ENCODE results near the gene LRRC7. TPM values are rescaled to one million over a fixed set of nuclear protein-coding genes. Genes with fewer than 3 reads are reported as not detected.
A peak's percentile ranks its signal among the peaks of the same experiment; 100 is the strongest.

LRRC7 gene
- total and polyA plus RNA-seq, 12 donors, result under 0.01 to 3.4 (median 0.32) TPM; not detected in 3

DNA sequence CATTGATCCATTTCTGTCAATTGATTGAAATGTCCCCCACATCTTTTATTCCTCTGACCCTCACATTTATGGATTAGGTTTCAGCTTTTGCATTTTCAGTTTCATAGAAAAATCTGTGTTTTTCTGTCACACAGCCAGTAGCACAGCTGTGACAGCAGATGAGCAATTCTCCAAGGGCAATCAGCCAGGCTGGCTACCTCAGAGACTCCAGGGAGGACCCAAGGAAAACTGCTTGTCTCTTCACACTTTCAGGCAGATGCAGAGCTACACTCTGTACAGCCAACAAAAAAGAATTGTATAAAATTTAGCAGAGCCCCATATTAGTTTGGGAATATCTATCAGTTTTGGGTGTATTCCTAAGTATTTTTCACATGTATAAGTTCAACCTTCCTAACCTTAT, 257.2 kb downstream of the LRRC7 start:
- intact Hi-C loops (cut with DNase I), result no loop called here

DNA sequence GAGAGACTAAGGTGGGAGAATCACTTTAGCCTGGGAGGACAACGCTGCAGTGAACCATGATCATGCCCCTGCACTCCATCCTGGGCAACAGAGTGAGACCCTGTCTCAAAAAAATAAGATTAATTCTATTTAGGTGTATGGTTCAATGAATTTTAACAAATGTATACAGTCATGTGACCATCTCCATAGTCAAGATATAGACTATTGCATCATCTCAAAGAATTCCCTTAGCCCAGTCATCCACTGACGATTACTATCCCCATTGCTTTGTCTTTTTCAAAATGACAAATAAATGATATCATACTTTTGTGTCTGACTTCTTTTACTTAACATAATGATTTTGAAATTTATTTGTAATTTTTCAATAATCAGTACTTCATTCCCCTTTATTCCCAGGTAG, 260.0 kb downstream of the LRRC7 start:
- 81 to 87% (median 85%) methylated on average over 2 of the region's 2 CpGs for WGBS, 4 donors
- DNase-seq, result no peak
- no peak overlapping the region for H3K4me3 ChIP-seq
- no peaks in the 10 kb centered on the region for H3K4me1 ChIP-seq (replicated peaks in 1 of 2)
- H3K27me3 ChIP-seq, result no peaks in the 10 kb centered on the region
- no peaks in the 10 kb centered on the region for H3K9me3 ChIP-seq (replicated peaks in 1 of 3)
- no peaks in the 10 kb centered on the region for H3K36me3 ChIP-seq (replicated peaks in 1 of 2)
- intact Hi-C loops (cut with DNase I), result no loop called here
- no peak for TF ChIP-seq POLR2A (IDR thresholded peaks at IDR 0.05)
- no peak overlapping the region for H3K27ac ChIP-seq

More for the DNA sequence above, 257.2 kb downstream of the LRRC7 start:
- Histone ChIP-seq H3K27me3 (no peaks in the 10 kb centered on the region), H3K27ac (no peak overlapping the region), H3K36me3 (replicated peaks in 1 of 2) (no peaks in the 10 kb centered on the region), H3K9me3 (replicated peaks in 1 of 3) (no peaks in the 10 kb centered on the region), H3K4me1 (replicated peaks in 1 of 2) (no peaks in the 10 kb centered on the region), H3K4me3 (no peak overlapping the region)
- DNase-seq, result peak in 4 of 7 donors; percentile 15 to 29 (median 18)
- TF ChIP-seq, protein P1, sequence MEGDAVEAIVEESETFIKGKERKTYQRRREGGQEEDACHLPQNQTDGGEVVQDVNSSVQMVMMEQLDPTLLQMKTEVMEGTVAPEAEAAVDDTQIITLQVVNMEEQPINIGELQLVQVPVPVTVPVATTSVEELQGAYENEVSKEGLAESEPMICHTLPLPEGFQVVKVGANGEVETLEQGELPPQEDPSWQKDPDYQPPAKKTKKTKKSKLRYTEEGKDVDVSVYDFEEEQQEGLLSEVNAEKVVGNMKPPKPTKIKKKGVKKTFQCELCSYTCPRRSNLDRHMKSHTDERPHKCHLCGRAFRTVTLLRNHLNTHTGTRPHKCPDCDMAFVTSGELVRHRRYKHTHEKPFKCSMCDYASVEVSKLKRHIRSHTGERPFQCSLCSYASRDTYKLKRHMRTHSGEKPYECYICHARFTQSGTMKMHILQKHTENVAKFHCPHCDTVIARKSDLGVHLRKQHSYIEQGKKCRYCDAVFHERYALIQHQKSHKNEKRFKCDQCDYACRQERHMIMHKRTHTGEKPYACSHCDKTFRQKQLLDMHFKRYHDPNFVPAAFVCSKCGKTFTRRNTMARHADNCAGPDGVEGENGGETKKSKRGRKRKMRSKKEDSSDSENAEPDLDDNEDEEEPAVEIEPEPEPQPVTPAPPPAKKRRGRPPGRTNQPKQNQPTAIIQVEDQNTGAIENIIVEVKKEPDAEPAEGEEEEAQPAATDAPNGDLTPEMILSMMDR (IDR thresholded peaks at IDR 0.05), result no peak
- TF ChIP-seq POLR2A (IDR thresholded peaks at IDR 0.05), result no peak

DNA sequence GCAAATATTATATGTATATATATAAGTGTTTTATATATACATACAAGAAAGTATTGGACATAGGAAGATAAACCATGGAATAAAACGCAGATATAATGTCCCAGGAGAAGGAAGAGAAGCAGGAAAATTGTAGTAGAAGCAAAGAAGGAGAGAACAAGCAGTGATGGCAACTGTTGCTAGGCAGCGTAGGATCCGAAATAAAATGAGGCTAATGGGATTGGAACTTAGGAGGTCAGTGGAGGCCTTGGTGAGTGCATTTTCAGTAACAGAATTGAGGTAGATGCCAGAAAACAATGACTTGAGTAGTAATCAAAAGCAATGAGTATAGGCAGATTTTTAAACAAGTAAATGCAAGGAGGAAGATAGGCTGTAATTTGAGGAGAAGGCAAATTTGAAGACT, 265.8 kb downstream of the LRRC7 start:
- 77 to 86% (median 82%) methylated on average over 3 of the region's 3 CpGs for WGBS, 4 donors
- Histone ChIP-seq H3K36me3 (replicated peaks in 1 of 2) (no peaks in the 10 kb centered on the region), H3K27ac (no peak overlapping the region), H3K4me1 (replicated peaks in 1 of 2) (no peaks in the 10 kb centered on the region), H3K4me3 (no peak overlapping the region), H3K9me3 (replicated peaks in 1 of 3) (no peaks in the 10 kb centered on the region), H3K27me3 (no peaks in the 10 kb centered on the region)
- intact Hi-C loops (cut with DNase I), result no loop called here
- no peak for DNase-seq
- TF ChIP-seq POLR2A (IDR thresholded peaks at IDR 0.05), result no peak
- TF ChIP-seq, protein P1 (IDR thresholded peaks at IDR 0.05), result no peak

DNA sequence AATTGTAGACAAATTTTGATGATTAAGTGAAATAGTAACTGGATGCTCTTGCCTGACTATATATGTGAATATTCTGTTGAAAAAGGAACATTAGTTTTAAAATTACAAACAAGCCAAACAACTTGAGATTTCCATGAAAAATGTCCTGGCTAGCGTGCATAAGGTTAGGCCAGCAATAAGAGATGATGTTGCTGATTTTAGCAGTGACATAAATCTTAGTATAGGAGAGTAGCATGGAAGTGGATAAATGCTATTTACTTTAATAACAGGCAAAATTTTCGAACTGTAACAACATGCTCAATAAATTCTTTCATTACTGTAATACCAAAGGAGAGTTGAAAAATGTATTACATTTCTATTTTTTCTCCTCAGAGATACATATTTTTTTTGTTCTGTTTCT, 266.6 kb downstream of the LRRC7 start:
- 56 to 67% (median 64%) methylated on average over 2 of the region's 2 CpGs for WGBS, 4 donors
- no peaks in the 10 kb centered on the region for H3K4me1 ChIP-seq (replicated peaks in 1 of 2)
- H3K36me3 ChIP-seq (replicated peaks in 1 of 2), result no peaks in the 10 kb centered on the region
- intact Hi-C loops (cut with DNase I), result no loop called here
- no peaks in the 10 kb centered on the region for H3K27me3 ChIP-seq
- H3K27ac ChIP-seq, result no peak overlapping the region
- no peaks in the 10 kb centered on the region for H3K9me3 ChIP-seq (replicated peaks in 1 of 3)
- TF ChIP-seq, protein P1 (IDR thresholded peaks at IDR 0.05), result no peak
- TF ChIP-seq POLR2A (IDR thresholded peaks at IDR 0.05), result no peak
- no peak for DNase-seq
- no peak overlapping the region for H3K4me3 ChIP-seq

DNA sequence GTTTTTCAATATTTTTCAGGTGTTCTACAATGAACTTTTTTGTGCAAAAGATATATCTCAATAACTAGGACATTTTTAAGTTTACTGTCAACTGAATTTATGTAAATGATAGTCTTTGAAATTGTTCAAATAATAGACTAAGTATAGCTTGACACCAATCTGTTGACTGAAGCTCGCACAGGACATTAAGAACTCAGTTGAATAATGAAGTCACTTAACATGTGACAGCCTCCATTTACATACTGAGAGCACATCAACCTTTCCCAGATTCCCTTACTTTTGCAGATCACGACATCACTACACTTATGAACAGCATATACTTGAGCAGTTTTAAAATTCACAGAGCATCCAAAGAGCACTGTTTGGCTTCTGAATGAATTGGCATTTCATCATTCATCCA, 268.2 kb downstream of the LRRC7 start:
- Histone ChIP-seq H3K27ac (no peak overlapping the region), H3K27me3 (no peaks in the 10 kb centered on the region), H3K36me3 (replicated peaks in 1 of 2) (no peaks in the 10 kb centered on the region), H3K9me3 (replicated peaks in 1 of 3) (no peaks in the 10 kb centered on the region), H3K4me3 (no peak overlapping the region), H3K4me1 (replicated peaks in 1 of 2) (no peaks in the 10 kb centered on the region)
- TF ChIP-seq, protein P1 (IDR thresholded peaks at IDR 0.05), result no peak
- no peak for TF ChIP-seq POLR2A (IDR thresholded peaks at IDR 0.05)
- intact Hi-C loops (cut with DNase I), result no loop called here
- 63 to 77% (median 75%) methylated on average over 2 of the region's 2 CpGs for WGBS, 4 donors
- no peak for DNase-seq
